NCI-H187 (cell line): ENCODE measurements around the gene GPRIN3.

ENCODE experiments used
- DNase-seq, 2 experiments: peaks; one replicate each; lab custom pipeline; 2025; lab: John Stamatoyannopoulos, UW

Gene GPRIN3

GRCh38 chr4:89289312-89289711 lies 18.3 kb downstream of the GPRIN3 start:
- DNase-seq, result no peak

GRCh38 chr4:89288430-89288829 lies 19.2 kb downstream of the GPRIN3 start:
- DNase-seq, result no peak

GRCh38 chr4:89287945-89288344 lies 19.7 kb downstream of the GPRIN3 start:
- DNase-seq, result no peak

GRCh38 chr4:89285745-89286144 lies 21.9 kb downstream of the GPRIN3 start:
- DNase-seq, result no peak

GRCh38 chr4:89284828-89285227 lies 22.8 kb downstream of the GPRIN3 start:
- DNase-seq, result no peak

GRCh38 chr4:89284020-89284424 lies 23.6 kb downstream of the GPRIN3 start:
- DNase-seq, result no peak

GRCh38 chr4:89283226-89284009 lies 24.2 kb downstream of the GPRIN3 start:
- DNase-seq, result no peak

- DNase-seq, result no peak
These were observed 28.2 kb downstream of the GPRIN3 start for GRCh38 chr4:89279385-89279784.

- DNase-seq, result no peak
These were observed 30.2 kb downstream of the GPRIN3 start for GRCh38 chr4:89277412-89277811.

GRCh38 chr4:89276296-89276695 lies 31.3 kb downstream of the GPRIN3 start:
- DNase-seq, result no peak

- DNase-seq, result no peak
These were observed 32.0 kb downstream of the GPRIN3 start for GRCh38 chr4:89275587-89275986.

- DNase-seq, result no peak
These were observed 33.9 kb downstream of the GPRIN3 start for GRCh38 chr4:89273741-89274141.

GRCh38 chr4:89270792-89271191 lies 36.8 kb downstream of the GPRIN3 start:
- DNase-seq, result no peak

- no peak for DNase-seq
These were observed 38.4 kb downstream of the GPRIN3 start for GRCh38 chr4:89269121-89269666.

- DNase-seq, result no peak
These were observed 38.9 kb downstream of the GPRIN3 start for GRCh38 chr4:89268679-89269078.

- DNase-seq, result no peak
These were observed 39.8 kb downstream of the GPRIN3 start for GRCh38 chr4:89267846-89268245.

- DNase-seq, result no peak
These were observed 40.2 kb downstream of the GPRIN3 start for GRCh38 chr4:89267392-89267791.

GRCh38 chr4:89266128-89266527 lies 41.5 kb downstream of the GPRIN3 start:
- DNase-seq, result no peak

GRCh38 chr4:89263265-89263664 lies 44.3 kb downstream of the GPRIN3 start:
- no peak for DNase-seq

GRCh38 chr4:89259301-89260028 lies 48.1 kb downstream of the GPRIN3 start:
- no peak for DNase-seq

GRCh38 chr4:89258506-89258905 lies 49.1 kb downstream of the GPRIN3 start:
- DNase-seq, result no peak

- no peak for DNase-seq
These were observed 50.2 kb downstream of the GPRIN3 start for GRCh38 chr4:89257376-89257775.

- no peak for DNase-seq
These were observed 51.3 kb downstream of the GPRIN3 start for GRCh38 chr4:89256203-89256800.
